Heart right ventricle (tissue), 16 donors: ENCODE measurements around the gene CERK. TPM values are rescaled to one million over a fixed set of nuclear protein-coding genes. Genes with fewer than 3 reads are reported as not detected.

Source experiments
- ATAC-seq, 8 donors: fragments of 200-7000 bp; cut with Tn5 transposase; one replicate each; pipeline ENCODE4 v1.9.1; 2020; ENCODE audit warnings: mild to moderate bottlenecking in 8 of 8, moderate library complexity in 8 of 8, moderate number of reproducible peaks in 1 of 8
- DNase-seq, 2 donors: peaks; one replicate each; pipeline ENCODE4 v3.0.0-alpha.2; 2020
- H3K27ac ChIP-seq, 10 donors: fragments of 200-600 bp; sonication (generic) in 2 of 10; one replicate each; pipeline versions ENCODE4 v1.5.0 to v1.8.0; 2020 to 2022; ENCODE audit warnings: mild to moderate bottlenecking in 3 of 10
- H3K27me3 ChIP-seq, 7 donors: fragments of 200-600 bp; one replicate each; pipeline ENCODE4 v1.8.0; 2021 to 2022; ENCODE audit warnings: mild to moderate bottlenecking in 2 of 7
- H3K36me3 ChIP-seq, 9 donors: fragments of 200-600 bp; sonication (generic) in 1 of 9; one replicate each; pipeline versions ENCODE4 v1.5.0 to v1.8.0; 2020 to 2022; ENCODE audit warnings: mild to moderate bottlenecking in 2 of 9
- H3K4me1 ChIP-seq, 9 donors: fragments of 200-600 bp; sonication (generic) in 1 of 9; one replicate each; pipeline versions ENCODE4 v1.5.0 to v1.8.0; 2020 to 2022; ENCODE audit warnings: mild to moderate bottlenecking in 4 of 9
- H3K4me3 ChIP-seq, 10 donors: fragments of 200-600 bp; sonication (generic) in 2 of 10; one replicate each; pipeline versions ENCODE4 v1.5.0 to v1.8.0; 2020 to 2022; ENCODE audit warnings: mild to moderate bottlenecking in 7 of 10, moderate library complexity in 2 of 10
- H3K9me3 ChIP-seq, 11 donors: fragments of 200-600 bp in 10 of 11; sonication (generic) in 2 of 11; one replicate each; pipeline versions ENCODE4 v1.5.0 to v1.8.0; 2013 to 2022; ENCODE audit warnings: mild to moderate bottlenecking in 2 of 11, control low read depth in 1 of 11, moderate library complexity in 1 of 11
- WGBS, 2 donors: extraction: QIAGEN DNeasy Blood & Tissue Kit; methylation state at CpG; one replicate each; pipeline ENCODE4 v1.1.7; 2013; ENCODE audit warnings: inconsistent platforms in 1 of 2; 5-methylcytosine and 5-hydroxymethylcytosine counted together
- intact Hi-C, 10 donors: fragments of 100-400 bp; cut with DNase I; formaldehyde crosslinking; loops; one replicate each; pipeline versions ENCODE4 v1.11.1 to v1.14.2; 2022
- polyA plus RNA-seq, 2 donors: library from polyadenylated mRNA; stranded (reverse); fragments of 200-250 nt; gene quantifications; one replicate each; pipeline ENCODE4 v1.2.3, GENCODE V29; 2013
- total RNA-seq, 10 donors: library from RNA; stranded (reverse); fragmentation: NEBNext Ultra II Directional in 3 of 10; extraction: Animal tissue kit (Norgen Biotek cat#: 25700) in 3 of 10; gene quantifications; one replicate each; pipeline versions ENCODE4 v1.2.1 to v1.2.4, GENCODE V29; 2021 to 2023
- TF ChIP-seq, protein P1 (sequence below), 9 donors: fragments of 200-600 bp; sonication (generic) in 2 of 9; IDR thresholded peaks; one replicate each; pipeline versions ENCODE4 v1.5.0 to v1.8.0; 2021 to 2022; ENCODE audit warnings: antibody characterized with exemption in 9 of 9, mild to moderate bottlenecking in 5 of 9, moderate library complexity in 1 of 9
- donor health status: Arrhythmogenic right ventricular cardiomyopathy.
- donor health status: ischemic (EF 13 %, LVEDD 7.1; RV severe dilation, severe dysfunction).
- donor health status: healthy with polysubstance abuse.
- donor health status: DM: no; HTN: yes; CAD: no.
- donor health status: DM: no; HTN: no; CAD: no.
- donor health status: ischemic (EF 25% LVEDD 6.9; RV normal size, moderate dysfunction).
- donor health status: ischemic (EF 25% LVEDD 5.7; RV mildly dilated, moderate dysfunction).
- donor health status: healthy.
- donor health status: DM: yes; HTN: yes; CAD: no.
- donor health status: Ischemic cardiomyopathy.
- donor health status: ischemic (EF 35%, LVEDD 5.7; RV mildly dilated, moderate dysfunction).
- donor health status: nonischemic (EF 11% LVEDD 7.7; RV severe dilation, severe dysfunction).
- donor health status: DM: yes; HTN: yes; CAD: no.
- donor health status: PGD.
- donor health status: ischemic (EF 29% LVEDD 5.4; RV normal size, mild dysfunction).
- donor health status: nonischemic (EF 23%, LVEDD 6.1; RV moderate dilation, normal function).

The CERK gene
- total and polyA plus RNA-seq, 12 donors = 21.5 to 97.0 (median 66.2) TPM

- no peaks in the 10 kb centered on the region for H3K27me3 ChIP-seq
- TF ChIP-seq, protein P1, sequence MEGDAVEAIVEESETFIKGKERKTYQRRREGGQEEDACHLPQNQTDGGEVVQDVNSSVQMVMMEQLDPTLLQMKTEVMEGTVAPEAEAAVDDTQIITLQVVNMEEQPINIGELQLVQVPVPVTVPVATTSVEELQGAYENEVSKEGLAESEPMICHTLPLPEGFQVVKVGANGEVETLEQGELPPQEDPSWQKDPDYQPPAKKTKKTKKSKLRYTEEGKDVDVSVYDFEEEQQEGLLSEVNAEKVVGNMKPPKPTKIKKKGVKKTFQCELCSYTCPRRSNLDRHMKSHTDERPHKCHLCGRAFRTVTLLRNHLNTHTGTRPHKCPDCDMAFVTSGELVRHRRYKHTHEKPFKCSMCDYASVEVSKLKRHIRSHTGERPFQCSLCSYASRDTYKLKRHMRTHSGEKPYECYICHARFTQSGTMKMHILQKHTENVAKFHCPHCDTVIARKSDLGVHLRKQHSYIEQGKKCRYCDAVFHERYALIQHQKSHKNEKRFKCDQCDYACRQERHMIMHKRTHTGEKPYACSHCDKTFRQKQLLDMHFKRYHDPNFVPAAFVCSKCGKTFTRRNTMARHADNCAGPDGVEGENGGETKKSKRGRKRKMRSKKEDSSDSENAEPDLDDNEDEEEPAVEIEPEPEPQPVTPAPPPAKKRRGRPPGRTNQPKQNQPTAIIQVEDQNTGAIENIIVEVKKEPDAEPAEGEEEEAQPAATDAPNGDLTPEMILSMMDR (IDR thresholded peaks at IDR 0.05) = no peak
- no peak overlapping the region for H3K27ac ChIP-seq
- intact Hi-C loops = no loop called here
- no peaks in the 10 kb centered on the region for H3K9me3 ChIP-seq
- 93 to 96% methylated on average over 9 of the region's 9 CpGs for WGBS, 2 donors
- H3K36me3 ChIP-seq = peaks cover 0 to 88% (median 18%) of the 10 kb centered on the region in 9 donors
- DNase-seq (no peak), ATAC-seq (no peak)
- H3K4me3 ChIP-seq = no peak overlapping the region
- peaks cover 14 to 56% (median 50%) of the 10 kb centered on the region in 9 donors for H3K4me1 ChIP-seq
Measured at GRCh38 chr22:46723882-46724281, 14.2 kb downstream of the CERK start.

- intact Hi-C loops = no loop called here
- TF ChIP-seq, protein P1 (IDR thresholded peaks at IDR 0.05) = no peak
- H3K4me3 ChIP-seq = no peak overlapping the region
- DNase-seq = no peak
- H3K36me3 ChIP-seq = peaks cover 7 to 90% (median 38%) of the 10 kb centered on the region in 9 donors
- peaks cover 3 to 35% (median 29%) of the 10 kb centered on the region in 9 donors for H3K4me1 ChIP-seq
- H3K9me3 ChIP-seq = no peaks in the 10 kb centered on the region
- WGBS, 2 donors = 67 to 71% methylated on average over 16 of the region's 16 CpGs
- peak in 1 of 8 donors; percentile 28 for ATAC-seq
- no peaks in the 10 kb centered on the region for H3K27me3 ChIP-seq
- no peak overlapping the region for H3K27ac ChIP-seq
Measured at GRCh38 chr22:46721501-46722085, 16.5 kb downstream of the CERK start.

DNA sequence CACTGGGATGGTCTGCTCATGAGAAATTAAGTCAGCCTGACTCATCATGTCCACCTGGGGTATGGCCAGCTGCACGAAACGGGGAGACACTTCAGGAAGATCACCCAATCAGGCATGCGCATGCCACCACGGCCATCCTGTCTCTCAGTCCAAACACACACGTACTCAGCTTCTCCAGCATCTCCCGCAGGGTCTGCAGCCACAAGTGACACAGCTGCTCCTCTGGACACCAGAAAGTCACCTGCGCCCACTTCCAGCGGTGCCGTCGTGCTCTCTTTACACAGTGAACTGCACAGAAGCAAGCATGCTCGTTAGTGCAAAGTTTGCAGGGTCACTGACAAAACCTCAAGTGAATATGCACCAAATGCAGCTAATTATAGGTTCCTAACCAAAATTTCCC is 18.1 kb downstream of the CERK start:
- intact Hi-C loops = no loop called here
- H3K36me3 ChIP-seq = peaks cover 7 to 90% (median 38%) of the 10 kb centered on the region in 9 donors
- no peak for DNase-seq
- H3K27me3 ChIP-seq = no peaks in the 10 kb centered on the region
- no peak overlapping the region for H3K27ac ChIP-seq
- ATAC-seq = no peak
- TF ChIP-seq, protein P1 (IDR thresholded peaks at IDR 0.05) = no peak
- H3K4me3 ChIP-seq = no peak overlapping the region
- peaks cover under 1 to 22% (median 18%) of the 10 kb centered on the region in 9 donors for H3K4me1 ChIP-seq
- no peaks in the 10 kb centered on the region for H3K9me3 ChIP-seq
- WGBS, 2 donors = 88 to 92% methylated on average over 11 of the region's 11 CpGs

DNA sequence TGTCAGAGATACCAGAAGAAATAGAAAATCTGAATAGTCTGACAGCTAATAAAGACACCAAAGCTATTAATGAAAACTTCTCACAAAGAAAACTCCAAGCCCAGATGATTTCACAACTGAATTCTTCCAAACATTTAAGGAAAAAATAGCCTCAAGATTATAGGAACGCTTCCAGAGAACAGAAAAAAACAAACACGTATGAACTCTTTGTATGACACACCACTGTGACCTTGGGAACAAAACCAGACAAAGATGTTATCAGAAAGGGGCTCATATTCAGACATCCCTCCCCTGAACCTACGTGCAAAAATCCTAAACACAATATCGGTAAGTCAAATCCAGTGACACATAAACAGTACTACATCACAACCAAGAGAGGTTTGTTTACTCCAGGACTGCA is 23.5 kb downstream of the CERK start:
- Histone ChIP-seq H3K27me3 (no peaks in the 10 kb centered on the region), H3K27ac (peak overlapping the region in 7 of 10 donors; percentile 6 to 47 (median 16)), H3K36me3 (peaks cover 7 to 100% (median 55%) of the 10 kb centered on the region in 9 donors), H3K9me3 (no peaks in the 10 kb centered on the region), H3K4me1 (peaks cover 0 to 19% (median 13%) of the 10 kb centered on the region in 9 donors), H3K4me3 (no peak overlapping the region)
- ATAC-seq (peak in 6 of 8 donors; percentile 18 to 71 (median 38)), DNase-seq (no peak)
- TF ChIP-seq, protein P1 (IDR thresholded peaks at IDR 0.05) = no peak
- 31 to 35% methylated on average over 4 of the region's 4 CpGs for WGBS, 2 donors
- intact Hi-C loops = no loop called here
